ENCODE data around the gene DENND1C. TPM values are rescaled to one million over a fixed set of nuclear protein-coding genes. Genes with fewer than 3 reads are reported as not detected.

DENND1C gene
- total and polyA plus RNA-seq, 2 of the 8 experiments (the other 6 are each of a cell fraction or from before 2014, with no cell fraction given): 3.6 to 4.0 TPM

DNA sequence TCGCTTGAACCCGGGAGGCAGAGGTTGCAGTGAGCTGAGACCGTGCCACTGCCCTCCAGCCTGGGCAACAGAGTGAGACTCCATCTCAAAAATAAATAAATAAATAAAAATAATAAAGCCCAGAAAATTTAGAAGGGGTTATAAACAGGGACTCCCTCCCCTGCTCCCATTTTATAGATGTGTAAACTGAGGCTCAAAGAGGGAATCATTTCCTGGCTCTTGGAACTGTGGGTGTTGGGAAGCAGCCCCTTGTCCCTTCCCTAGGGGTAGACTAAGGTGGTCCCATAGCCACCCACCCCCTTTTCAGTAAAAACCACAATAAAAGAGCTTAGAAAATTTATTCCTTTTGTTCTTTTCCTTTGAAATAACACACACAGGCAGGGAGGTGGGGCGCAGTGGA, 41.8 kb downstream of the DENND1C start (continued):
- TF ChIP-seq ASH2L (IDR thresholded peaks at IDR 0.05; ENCODE audit: low read length) (no peak), KDM5A (IDR thresholded peaks at IDR 0.05; ENCODE audit: low read length) (no peak)
